NCI-H2081 treated with DMSO at 0.1 percent for 48 hours (cell line): ENCODE measurements around the gene ELP4.
A peak's percentile ranks its signal among the peaks of the same experiment; 100 is the strongest.
"Not testable (repeated sequence)": the region's sequence is repeated elsewhere in the genome, so short reads cannot be mapped to it uniquely, and the experiment has no call there.

Experiments
- DNase-seq: peaks from one replicate; lab custom pipeline; 2025; lab: John Stamatoyannopoulos, UW

Gene ELP4, protein sequence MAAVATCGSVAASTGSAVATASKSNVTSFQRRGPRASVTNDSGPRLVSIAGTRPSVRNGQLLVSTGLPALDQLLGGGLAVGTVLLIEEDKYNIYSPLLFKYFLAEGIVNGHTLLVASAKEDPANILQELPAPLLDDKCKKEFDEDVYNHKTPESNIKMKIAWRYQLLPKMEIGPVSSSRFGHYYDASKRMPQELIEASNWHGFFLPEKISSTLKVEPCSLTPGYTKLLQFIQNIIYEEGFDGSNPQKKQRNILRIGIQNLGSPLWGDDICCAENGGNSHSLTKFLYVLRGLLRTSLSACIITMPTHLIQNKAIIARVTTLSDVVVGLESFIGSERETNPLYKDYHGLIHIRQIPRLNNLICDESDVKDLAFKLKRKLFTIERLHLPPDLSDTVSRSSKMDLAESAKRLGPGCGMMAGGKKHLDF

DNA sequence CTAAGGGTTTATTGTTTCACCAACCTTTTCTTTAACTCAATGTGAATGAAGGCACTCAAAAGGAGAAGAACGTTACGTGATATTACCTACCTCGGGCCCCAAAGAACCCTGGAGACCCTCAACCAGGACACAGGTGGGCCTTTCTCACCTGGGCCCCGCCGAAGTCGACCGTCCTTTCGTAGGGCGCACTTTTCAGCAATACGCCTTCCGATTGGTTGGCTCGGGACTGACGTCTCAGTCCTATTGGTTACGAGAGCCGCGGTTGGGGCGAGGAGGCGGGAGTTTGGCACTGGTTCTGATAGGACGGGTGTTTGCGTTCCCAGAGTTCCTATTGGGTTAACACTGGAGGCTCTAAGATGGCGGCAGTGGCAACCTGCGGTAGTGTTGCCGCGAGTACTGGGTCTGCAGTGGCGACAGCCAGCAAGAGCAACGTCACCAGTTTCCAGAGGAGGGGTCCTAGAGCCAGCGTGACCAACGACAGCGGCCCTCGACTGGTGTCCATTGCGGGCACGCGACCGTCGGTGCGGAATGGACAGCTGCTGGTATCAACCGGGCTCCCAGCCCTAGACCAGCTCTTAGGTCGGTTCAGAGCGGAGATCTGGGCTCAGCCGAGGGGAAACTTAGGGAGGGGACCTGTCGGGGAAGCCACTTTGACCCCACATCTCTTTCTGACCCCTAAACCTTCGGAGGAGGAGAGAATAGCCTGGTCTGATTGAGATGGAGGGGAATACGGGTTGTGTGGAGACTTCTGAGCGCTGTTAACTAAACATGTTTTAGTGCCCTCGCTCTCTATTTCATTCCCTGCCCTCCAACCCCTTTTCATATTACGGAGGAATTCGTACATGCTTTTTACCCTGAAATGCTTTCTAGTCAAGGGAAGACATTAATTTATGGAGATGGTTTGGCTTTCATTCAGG lies at the start of gene ELP4, which contains the start of gene IMMP1L:
TSS of gene ELP4 (plus strand) at position 339 of the 917 bp plus-strand sequence. CDS start at position 357, 18 bp downstream.
TSS of gene IMMP1L (minus strand) at position 194 of the 917 bp plus-strand sequence. CDS start 46,346 bp downstream, outside the sequence.
- peak; percentile 93 for DNase-seq

DNA sequence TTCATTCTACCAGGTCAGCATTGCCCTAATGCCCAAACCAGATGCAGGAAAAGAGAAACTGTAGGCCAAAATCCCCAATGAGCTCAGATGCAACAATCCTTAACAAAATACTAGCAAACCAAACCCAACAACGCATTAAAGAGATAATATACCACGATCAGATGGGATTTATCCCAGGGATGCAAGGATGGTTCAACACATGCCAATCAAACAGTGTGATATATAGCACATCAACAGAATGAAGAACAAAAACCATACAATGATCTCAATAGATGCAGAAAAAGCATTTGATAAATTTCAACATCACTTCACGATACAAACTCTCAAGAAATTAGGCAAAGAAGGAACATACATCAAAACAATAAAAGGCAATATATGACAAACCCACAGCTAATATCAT lies 45.1 kb upstream of the ELP4 start:
- DNase-seq, result no peak

DNA sequence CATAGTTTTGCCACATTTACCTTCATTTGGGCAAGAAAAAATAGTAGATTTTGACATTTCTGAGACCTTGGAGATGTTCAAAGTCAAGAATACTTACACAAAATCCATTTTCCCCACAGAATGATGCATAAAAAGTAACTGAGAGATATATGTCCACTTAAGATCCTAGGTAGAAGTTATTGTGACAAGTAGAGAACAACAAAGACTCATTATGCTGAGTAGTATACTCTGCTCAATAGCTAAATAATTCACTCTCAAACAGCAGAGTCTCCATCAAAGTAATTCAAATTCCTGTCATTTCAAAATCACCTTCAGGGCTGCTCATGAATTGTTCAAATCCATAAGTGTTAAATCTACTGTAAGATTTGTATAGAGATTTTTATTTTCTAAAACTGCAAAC lies 35.5 kb upstream of the ELP4 start:
- DNase-seq, result no peak

DNA sequence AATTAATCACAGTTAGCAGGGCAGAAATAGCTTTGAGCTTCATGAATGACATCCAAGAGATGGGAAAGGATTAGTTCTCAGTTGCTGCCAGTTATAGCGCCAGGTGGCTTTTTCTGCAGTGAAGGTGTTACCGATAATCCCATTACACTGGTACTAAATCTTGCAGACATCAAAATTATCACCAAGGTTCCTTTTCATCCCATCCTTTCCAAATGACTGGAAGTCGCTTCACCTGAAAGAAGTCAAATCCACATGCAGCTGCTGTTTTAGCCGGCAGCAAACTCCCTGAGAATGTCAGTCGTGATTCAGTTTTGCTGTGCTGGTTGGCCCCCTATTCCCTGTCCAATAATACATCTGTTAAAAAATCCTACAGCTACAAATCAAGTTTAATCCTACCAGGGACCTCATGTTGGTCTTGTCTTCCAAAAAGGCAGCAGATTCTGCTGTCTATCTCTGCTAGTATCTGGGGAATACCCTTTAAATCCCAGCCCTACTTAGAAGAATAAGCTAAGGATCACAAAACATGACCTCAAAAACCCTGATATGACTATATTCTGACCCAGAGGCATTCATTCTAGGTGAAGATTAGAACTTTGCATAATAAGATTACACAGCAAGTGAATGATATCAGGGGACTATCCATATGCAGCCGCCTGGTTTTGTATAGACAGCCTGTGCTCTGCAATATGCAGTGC lies 31.9 kb upstream of the ELP4 start:
- DNase-seq, result peak; percentile 33

DNA sequence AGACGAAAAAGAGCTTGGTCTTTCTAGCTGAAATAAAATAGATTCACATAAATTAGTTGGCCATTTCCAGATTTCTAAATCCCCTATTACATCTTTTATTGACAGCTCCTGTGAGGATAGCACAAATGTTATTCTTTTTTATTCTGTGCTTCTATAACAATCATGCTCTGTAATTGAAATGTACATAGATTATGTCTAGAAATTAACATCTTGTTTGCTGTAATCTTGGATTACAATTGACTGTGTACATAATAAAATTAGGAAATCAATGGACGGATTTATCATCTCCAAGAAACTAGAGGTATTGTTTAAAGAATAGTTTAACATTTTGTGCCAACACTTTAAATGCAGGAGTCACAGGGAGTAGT lies 31.4 kb upstream of the ELP4 start:
- DNase-seq, result no peak

DNA sequence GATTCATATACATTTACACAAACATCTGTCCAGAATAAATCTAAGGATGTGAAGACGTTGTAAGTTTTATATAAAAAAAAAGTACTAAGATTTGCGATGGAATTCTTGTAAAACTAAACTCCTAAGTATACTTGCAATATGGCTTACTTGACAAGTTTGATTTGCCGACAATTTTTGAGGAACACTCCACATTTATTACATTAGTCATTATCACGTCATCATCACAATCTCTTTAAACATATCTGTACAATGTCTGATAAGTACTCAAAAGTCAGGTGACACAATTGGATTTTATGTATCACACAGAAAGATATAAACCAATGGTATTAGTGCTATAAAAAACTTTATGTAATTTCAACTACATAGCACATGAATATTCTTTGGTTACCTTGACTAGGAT lies 30.5 kb upstream of the ELP4 start:
- DNase-seq, result no peak

DNA sequence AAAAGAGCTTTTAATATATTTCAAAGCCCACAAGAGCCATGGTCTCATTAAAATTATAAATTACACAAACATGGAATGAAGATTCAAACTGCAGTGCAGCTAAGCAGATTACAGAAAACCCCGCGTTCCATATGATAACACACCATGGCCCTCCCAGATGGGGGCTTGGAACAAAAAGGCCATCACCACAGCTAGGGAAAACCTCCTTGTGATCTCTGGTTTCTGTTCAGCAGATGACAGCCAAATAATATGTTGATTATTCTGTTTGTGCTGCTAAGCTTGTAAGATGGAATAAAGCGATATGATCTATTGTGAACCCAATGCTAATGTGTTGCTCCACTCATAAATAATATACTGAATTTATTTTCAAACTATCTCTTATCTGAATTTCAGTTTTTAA lies 28.6 kb upstream of the ELP4 start:
- DNase-seq, result no peak

DNA sequence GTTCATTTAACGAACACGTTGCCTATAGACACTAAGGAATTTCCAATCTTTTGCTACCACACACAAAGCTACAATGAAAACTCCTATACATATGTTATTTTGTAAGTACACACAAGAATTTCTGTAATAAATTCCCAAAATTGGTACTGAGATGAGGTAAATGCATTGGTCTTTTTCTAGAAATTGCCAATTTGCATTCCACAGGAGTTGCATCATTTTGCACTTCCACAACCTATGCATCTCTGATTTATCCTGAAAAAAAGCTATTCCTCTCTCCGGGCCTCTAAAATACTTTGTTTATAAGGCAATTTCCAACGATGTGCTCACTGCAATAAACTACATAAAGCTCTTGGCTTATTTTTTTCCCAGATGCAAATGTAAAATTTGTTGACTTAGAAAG lies 25.1 kb upstream of the ELP4 start:
- DNase-seq, result no peak

DNA sequence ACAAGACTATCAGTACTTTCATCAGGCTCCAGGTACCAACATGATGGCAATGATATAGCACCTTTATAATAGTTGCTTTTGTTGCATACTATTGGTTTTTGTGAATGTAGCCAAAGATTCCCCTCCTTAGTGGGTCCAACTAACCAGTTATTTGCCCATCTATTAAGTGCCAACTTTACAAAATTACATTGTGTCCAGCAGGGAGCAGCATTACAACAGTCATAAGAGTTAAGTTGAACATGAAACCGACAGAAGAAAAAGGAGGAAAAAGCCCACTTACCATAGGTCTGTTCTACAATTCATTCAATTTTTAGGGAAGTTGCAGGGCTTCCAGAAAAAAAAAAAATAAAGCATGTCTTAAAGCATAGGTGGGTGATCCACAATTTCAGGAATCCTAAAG lies 21.7 kb upstream of the ELP4 start:
- DNase-seq, result no peak

DNA sequence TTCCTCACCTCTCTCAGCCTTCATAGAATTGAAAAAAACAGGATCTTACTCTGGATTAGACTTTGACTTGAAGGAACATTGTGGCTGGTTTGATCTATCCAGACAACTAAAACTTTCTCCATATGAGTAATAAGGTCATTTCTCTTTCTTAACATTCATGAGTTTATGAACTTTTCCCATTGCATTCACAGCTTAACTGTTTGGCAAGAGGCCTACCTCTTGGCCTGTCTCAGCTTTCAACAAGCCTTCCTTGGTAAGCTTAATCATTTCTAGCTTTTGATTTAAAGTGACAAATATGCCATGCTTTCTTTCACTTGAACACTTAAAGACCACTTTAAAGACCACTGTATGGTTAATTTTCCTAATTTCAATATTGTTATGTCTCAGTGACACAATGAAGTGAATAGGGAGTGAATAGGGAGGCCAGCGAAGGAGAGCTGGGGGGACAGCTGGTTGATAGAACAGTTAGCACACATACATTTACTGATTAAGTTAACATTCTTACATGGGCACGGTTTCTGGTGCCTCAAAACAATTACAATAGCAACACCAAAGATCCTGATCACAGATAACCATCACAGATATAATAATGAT lies 17.1 kb upstream of the ELP4 start:
- DNase-seq, result no peak

DNA sequence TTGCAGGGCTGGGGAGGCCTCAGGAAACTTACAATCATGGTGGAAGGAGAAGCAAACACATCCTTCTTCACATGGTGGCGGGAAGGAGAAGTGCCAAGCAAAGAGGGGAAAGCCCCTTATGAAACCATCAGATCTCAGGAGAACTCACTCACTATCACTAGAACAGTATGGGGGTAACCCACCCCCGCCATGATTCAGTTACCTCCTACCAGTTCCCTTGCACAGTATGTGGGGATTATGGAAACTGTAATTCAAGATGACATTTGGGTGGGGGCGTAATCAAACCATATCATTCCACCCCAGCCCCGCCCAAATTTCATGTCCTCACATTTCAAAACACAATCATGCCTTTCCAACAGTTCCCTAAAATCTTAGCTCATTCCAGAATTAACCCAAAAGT lies 16.3 kb upstream of the ELP4 start:
- no peak for DNase-seq

DNA sequence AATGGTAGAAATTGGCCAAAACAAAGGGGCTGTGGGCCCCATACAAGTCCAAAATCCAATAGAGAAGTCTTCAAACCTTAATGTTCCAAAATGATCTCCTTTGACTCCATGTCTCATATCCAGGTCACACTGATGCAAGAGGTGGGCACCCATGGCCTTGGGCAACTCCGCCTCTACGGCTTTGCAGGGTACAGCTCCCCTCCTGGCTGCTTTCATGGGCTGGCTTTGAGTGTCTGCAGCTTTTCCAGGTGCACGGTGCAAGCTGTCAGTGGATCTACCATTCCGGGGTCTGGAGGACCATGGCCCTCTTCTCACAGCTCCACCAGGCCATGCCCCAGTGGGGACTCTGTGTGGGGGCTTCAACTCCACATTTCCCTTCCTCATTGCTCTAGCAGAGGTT lies 15.8 kb upstream of the ELP4 start:
- not testable (repeated sequence) for DNase-seq

DNA sequence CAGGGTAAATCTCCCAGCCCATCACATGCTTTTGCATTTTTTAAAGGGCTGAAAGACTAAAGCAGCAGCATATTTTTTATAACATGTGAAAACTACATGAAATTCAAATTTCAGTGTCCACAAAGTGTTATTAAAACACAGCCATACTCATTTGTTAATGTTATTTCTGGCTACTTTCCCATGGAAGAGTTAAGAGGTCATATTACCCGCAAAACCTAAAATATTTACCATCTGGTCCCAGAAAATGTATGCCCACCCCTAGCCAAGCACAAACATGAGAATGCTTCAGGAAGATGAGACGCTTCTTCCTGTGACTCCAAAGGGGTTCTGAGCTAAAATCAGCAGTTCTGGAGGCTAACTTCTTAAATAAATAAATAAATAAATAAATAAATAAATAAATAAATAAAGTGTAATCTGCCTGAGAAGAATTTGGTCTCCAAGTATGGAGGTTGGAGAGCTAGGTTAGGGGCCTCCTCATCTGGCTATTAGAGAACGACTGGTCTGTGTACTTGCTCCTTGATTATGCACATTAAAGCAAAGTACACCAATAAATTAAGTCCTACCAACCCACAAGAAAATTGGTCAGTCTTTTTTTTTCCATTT lies 9.9 kb upstream of the ELP4 start:
- no peak for DNase-seq

DNA sequence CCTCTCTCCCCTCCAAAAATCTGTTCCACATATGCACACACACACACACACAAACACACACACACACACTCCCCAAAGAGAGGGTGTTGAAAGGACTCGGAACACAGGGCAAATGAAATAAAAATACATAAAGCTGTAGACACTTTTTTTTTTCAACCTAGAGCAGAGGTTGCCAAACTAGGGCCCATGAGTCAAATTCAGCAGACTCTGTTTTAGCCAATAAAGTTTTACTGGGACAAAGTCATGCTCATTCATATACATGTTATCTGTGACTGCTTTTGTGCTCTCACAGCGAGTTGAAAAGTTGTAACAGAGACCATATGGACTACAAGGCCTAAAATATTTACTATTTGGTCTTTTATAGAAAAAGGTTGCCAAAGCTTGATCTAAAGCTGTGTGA lies 9.0 kb upstream of the ELP4 start:
- no peak for DNase-seq

DNA sequence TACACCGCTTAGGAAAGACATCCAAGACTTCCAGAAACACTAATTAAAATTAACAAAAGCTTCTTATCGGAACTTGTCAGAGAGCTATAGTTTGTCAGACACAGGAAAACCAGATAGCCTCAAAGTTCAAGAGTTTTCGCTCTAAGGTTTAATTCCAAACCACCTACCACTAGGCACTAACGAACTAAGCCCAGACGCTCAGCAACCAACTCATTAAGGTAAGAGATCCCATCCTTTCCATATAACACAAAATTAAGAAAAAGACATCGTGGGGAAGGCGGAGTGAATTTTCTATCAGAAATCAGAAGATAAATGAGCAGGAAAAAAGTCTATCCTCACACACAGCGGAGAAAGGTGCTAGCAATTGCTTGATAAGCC lies 527 bp upstream of the ELP4 start:
- DNase-seq, result no peak

DNA sequence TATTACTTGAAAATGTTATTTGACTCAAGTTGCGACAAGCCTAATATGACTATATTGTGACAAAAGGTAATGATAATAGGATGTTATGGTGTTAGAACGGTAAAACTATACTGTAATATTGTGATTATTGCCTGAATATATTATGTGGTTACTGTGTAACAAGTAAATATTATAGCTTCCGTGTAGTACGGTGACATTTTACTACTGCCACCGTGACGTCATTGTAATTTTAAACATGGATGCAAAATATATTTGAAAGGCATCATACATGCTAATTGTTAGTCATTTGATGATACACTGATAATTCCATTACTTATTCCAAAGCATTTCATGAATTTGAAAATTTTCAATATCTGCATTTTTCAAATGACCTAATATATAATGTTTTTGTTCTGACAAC lies 2.5 kb downstream of the ELP4 start:
- DNase-seq, result no peak

DNA sequence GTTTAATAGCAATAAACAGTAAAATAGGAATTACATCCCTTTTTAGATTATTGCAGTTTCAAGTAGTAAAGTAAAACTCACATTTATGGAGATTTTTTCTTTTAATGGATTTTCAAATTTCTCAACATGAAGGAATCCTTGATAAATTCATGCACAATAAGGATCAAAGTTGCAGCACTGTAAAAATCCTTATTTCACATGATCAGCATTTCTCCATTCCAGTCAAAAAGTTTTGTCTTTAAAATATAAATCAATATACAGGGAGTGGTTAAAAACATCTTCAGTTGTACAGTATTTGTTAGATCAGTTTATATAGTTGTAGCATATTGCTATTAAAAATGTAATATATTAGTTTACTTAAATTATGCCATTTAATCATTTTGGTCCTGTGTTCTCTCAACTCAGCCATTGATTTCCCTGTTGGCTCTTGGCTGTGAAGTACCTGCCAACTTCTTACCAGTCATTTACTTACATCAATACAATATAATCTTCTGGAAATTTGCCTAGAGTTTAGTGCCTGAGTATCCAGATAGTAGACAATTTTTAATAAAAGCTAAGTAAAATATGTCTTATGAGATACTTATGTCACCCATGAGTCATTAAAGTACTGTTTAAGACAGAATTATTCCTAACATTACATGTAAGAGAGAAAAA lies 12.1 kb downstream of the ELP4 start:
- no peak for DNase-seq

DNA sequence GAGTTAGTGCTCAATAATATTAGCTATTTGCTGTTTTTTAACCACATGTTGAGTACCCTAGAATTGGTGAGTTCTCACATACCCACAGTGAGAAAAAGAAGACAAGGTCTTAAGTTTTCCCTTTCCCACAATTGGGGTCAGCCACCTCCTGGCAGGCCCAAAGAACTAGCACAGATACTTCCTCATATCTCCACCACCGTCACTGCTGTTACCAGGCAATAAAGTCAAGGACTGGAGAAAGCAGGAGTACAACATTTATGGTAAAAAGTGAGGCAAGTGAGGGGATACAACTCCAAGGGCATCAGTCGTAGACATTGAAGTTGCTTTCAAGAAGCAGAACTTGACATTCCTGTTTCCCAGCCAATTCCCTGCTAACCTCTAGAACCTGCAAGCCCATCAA lies 19.6 kb downstream of the ELP4 start:
- no peak for DNase-seq

DNA sequence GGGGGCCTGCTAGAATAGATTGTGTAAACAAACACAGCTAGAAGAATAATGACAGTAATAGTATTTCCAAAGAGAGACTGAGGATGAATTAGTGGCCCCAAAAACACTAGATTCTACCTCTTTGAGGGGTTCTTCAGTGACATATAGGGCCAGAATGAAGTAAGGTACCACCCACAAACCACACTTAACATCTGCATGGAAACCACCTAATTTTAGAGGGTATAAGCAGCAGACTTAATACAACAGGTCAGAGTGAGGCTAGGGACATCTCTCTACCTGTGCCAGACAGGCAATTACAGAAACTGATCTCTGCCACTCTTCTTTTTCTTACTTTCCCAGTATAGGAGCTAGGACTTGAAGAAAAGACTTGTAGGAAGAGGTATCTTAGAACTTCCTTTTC lies 20.1 kb downstream of the ELP4 start:
- no peak for DNase-seq

DNA sequence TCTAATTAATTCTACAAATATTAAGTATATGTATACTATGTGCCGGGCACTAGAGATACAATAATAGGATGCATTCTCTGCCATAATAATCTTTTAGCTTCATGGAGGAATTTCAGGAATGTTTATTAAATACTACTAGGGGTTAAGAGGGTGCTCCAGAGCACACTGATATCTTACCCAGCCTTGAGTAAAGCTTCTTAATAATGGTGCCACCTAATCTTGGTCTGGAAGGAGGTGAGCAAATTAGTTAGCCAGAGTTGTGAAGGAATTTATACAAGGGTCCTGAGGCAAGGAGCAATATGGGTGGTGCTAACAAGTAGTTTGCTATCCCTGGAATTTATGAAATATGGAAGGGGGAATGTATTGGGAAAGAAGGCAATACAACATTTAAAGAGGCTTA lies 21.7 kb downstream of the ELP4 start:
- DNase-seq, result no peak

DNA sequence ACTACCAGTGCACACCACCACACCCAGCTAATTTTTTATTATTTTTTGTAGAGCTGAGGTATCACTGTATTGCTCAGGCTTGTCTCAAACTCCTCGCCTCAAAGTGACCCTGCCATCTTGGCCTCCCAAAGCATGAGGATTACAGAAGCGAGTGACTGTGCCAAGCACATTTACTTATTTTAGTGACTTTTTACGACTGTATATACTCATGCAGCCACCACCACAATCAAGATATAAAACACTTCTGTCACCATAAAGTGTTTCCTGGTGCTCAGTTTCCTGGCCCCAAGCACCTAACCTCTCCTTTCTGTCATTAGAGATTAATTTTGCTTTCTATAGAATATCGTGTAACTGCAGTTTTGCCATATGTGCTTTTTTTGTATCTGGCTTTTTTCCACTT lies 25.9 kb downstream of the ELP4 start:
- no peak for DNase-seq
